D721Med (cell line): ENCODE measurements around the gene CPPED1.

Source experiments
- DNase-seq: peaks from one replicate; pipeline ENCODE4 v3.0.0; 2011; ENCODE audit warnings: low spot score; ENCODE audit not compliant: insufficient read length
- FAIRE-seq: peaks from 2 replicates; lab custom pipeline; 2011; peaks lifted over from hg19 to GRCh38; lab: Jason Lieb, UNC
- CTCF ChIP-seq: IDR thresholded peaks from 2 replicates; pipeline ENCODE4 v1.5.1; 2012; ENCODE audit warnings: mild to moderate bottlenecking, control low read depth; ENCODE audit not compliant: insufficient read depth; ENCODE audit errors: missing control alignments

CPPED1 gene

GRCh38 chr16:12664164-12664733, 139.4 kb downstream of the CPPED1 start:
- FAIRE-seq (no peak), DNase-seq (no peak)
- no peak for TF ChIP-seq CTCF

GRCh38 chr16:12661656-12662172, 142.0 kb downstream of the CPPED1 start:
- DNase-seq = no peak
- FAIRE-seq = no peak
- TF ChIP-seq CTCF = no peak

- no peak for TF ChIP-seq CTCF
- no peak for DNase-seq
- no peak for FAIRE-seq
These were observed 143.8 kb downstream of the CPPED1 start for GRCh38 chr16:12659871-12660270.

- DNase-seq (no peak), FAIRE-seq (no peak)
- TF ChIP-seq CTCF = no peak
These were observed 145.2 kb downstream of the CPPED1 start for GRCh38 chr16:12658506-12658905.

GRCh38 chr16:12655537-12655936, 148.2 kb downstream of the CPPED1 start:
- no peak for FAIRE-seq
- DNase-seq = no peak
- TF ChIP-seq CTCF = no peak

- no peak for TF ChIP-seq CTCF
- FAIRE-seq (no peak), DNase-seq (no peak)
These were observed 149.8 kb downstream of the CPPED1 start for GRCh38 chr16:12653820-12654392.

- TF ChIP-seq CTCF = no peak
- FAIRE-seq = no peak
- no peak for DNase-seq
These were observed 150.8 kb downstream of the CPPED1 start for GRCh38 chr16:12652924-12653323.
